SH-SY5Y (cell line): Measurements from ENCODE around the gene ACOT7.

ENCODE experiments used
- GATA2 ChIP-seq: IDR thresholded peaks from 2 replicates; pipeline ENCODE4 v1.6.1; 2011; ENCODE audit warnings: mild to moderate bottlenecking, low read depth, low read length
- GATA3 ChIP-seq: IDR thresholded peaks from 2 replicates; pipeline ENCODE4 v1.6.1; 2011; ENCODE audit warnings: low read depth, mild to moderate bottlenecking, low read length, moderate library complexity

GRCh38 chr1:6298530-6298929 is 95.0 kb downstream of the ACOT7 start:
- no peak for TF ChIP-seq GATA3
- TF ChIP-seq GATA2: no peak
